Measurements from ENCODE around the gene RCCD1.

RCCD1 gene

DNA sequence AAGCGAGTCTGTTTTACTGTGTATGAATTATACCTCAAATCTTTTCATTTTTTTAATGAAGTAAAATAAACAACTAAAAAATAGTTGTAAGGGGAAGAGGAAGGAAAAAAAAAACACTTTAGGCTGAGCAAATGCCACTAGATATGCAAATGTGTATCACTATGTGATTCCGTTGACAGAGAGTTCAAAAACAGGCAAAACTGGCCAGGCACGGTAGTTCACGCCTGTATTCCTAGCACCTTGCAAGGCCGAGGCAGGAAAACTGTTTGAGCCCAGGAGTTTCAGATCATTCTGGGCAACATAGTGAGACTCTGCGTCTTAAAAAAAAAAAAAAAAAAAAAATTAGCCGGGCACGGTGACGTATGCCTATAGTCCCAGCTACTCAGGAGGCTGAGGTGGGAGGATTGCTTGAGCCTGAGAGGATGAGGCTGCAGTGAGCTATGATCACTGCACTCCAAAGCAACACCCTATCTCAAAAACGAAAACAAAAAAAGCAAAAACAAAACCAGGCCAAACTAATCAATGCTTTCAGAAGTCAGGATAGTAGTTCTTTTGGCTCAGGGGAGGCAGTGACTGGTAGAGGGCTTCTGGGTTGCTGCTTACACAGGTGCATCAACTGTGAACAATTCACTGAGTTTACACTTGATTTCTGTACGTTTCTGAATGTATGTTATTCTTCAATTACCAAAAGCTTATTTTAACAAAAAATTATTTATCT is 32.3 kb downstream of the RCCD1 start:
- no peak overlapping the region for H3K4me2 ChIP-seq (ENCODE audit: low read length, poor library complexity, severe bottlenecking)
- no peak overlapping the region for H3K4me3 ChIP-seq (ENCODE audit: insufficient read depth in 1 of 2, low read depth in 1 of 2, low read length in 2 of 2)
- H4K8ac ChIP-seq (ENCODE audit: low read length), result peak overlapping the region; percentile 32
- H3K18ac ChIP-seq (ENCODE audit: low read depth in 1 of 2, low read length in 2 of 2), result no peak overlapping the region
- no peak overlapping the region for H4K91ac ChIP-seq (ENCODE audit: low read length)
- no peak overlapping the region for H2AFZ ChIP-seq (ENCODE audit: low read depth, low read length)
- no peak for DNase-seq
- WGBS, result 93% methylated on average over 5 of the region's 11 CpGs
- no peaks in the 10 kb centered on the region for H3K36me3 ChIP-seq (ENCODE audit: control insufficient read depth in 1 of 2, insufficient read depth in 2 of 2, low read depth in 1 of 2, low read length in 2 of 2)
- no peak overlapping the region for H2AK5ac ChIP-seq (ENCODE audit: low read length, severe bottlenecking)
- H2BK5ac ChIP-seq (ENCODE audit: low read depth, low read length, poor library complexity, severe bottlenecking), result no peak overlapping the region
- H2BK15ac ChIP-seq (ENCODE audit: low read depth, poor library complexity, severe bottlenecking), result no peak overlapping the region
- H3K4me1 ChIP-seq (ENCODE audit: control insufficient read depth, insufficient read depth, low read depth, low read length), result peaks cover 6% of the 10 kb centered on the region
- H3K27ac ChIP-seq (ENCODE audit: low read length, poor library complexity, severe bottlenecking), result no peak overlapping the region
- H3K14ac ChIP-seq (ENCODE audit: low read length in 2 of 2), result no peak overlapping the region
- no peaks in the 10 kb centered on the region for H3K9me3 ChIP-seq (ENCODE audit: control insufficient read depth, low read length)
- no peak overlapping the region for H3K9ac ChIP-seq (ENCODE audit: low read length)
- H2BK120ac ChIP-seq (ENCODE audit: low read depth, low read length), result no peak overlapping the region
- no peak overlapping the region for H2BK12ac ChIP-seq (ENCODE audit: low read length in 2 of 2)
- peaks cover 12% of the 10 kb centered on the region for H3K79me1 ChIP-seq (replicated peaks; ENCODE audit: low read length, poor library complexity, severe bottlenecking)
- no peaks in the 10 kb centered on the region for H3K27me3 ChIP-seq (ENCODE audit: control insufficient read depth in 1 of 2, insufficient read depth in 1 of 2, low read length in 2 of 2)
- no peak overlapping the region for H3K23ac ChIP-seq (ENCODE audit: low read length in 2 of 2)
- no peak overlapping the region for H3K4ac ChIP-seq (ENCODE audit: low read depth in 1 of 2, low read length in 2 of 2)

DNA sequence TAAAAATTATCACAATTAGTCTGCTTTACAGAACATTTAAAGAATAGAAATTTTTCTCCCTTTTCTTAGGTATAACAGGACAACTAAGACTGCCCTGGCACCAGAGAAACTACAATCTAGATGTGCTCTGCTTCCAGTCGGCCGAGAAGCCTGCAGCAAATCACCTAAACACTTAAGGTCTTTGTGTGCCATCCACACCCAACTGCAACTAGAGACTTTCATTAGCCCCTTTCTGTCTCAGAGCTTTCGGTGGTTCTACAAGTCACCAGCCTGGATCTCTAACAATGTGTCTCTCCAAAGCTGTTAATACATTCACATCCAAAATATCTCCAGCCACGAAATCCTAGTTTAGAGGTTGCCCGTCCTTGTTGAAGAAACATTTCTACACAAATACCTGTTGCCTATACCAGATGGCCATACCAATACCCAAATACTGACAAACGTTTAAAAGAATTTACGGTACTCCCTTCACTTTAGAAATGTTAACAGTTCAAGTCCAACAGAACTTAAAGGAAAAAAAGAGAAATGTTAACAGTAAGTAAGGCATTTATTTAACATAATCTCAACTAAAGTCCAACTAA is 33.0 kb downstream of the RCCD1 start:
- Histone ChIP-seq H2BK5ac (ENCODE audit: low read depth, low read length, poor library complexity, severe bottlenecking) (no peak overlapping the region), H3K9me3 (ENCODE audit: control insufficient read depth, low read length) (no peaks in the 10 kb centered on the region), H4K91ac (ENCODE audit: low read length) (no peak overlapping the region), H3K4me2 (ENCODE audit: low read length, poor library complexity, severe bottlenecking) (no peak overlapping the region), H3K27me3 (ENCODE audit: control insufficient read depth in 1 of 2, insufficient read depth in 1 of 2, low read length in 2 of 2) (no peaks in the 10 kb centered on the region), H2AK5ac (ENCODE audit: low read length, severe bottlenecking) (no peak overlapping the region), H3K27ac (ENCODE audit: low read length, poor library complexity, severe bottlenecking) (no peak overlapping the region), H4K8ac (ENCODE audit: low read length) (peak overlapping the region; percentile 88), H3K4me3 (ENCODE audit: insufficient read depth in 1 of 2, low read depth in 1 of 2, low read length in 2 of 2) (no peak overlapping the region), H3K23ac (ENCODE audit: low read length in 2 of 2) (no peak overlapping the region), H3K18ac (ENCODE audit: low read depth in 1 of 2, low read length in 2 of 2) (no peak overlapping the region), H3K4me1 (ENCODE audit: control insufficient read depth, insufficient read depth, low read depth, low read length) (peaks cover 6% of the 10 kb centered on the region), H3K36me3 (ENCODE audit: control insufficient read depth in 1 of 2, insufficient read depth in 2 of 2, low read depth in 1 of 2, low read length in 2 of 2) (no peaks in the 10 kb centered on the region), H2AFZ (ENCODE audit: low read depth, low read length) (no peak overlapping the region), H3K4ac (ENCODE audit: low read depth in 1 of 2, low read length in 2 of 2) (no peak overlapping the region), H3K9ac (ENCODE audit: low read length) (peak overlapping the region; percentile 7), H3K79me1 (replicated peaks; ENCODE audit: low read length, poor library complexity, severe bottlenecking) (peaks cover 9% of the 10 kb centered on the region), H2BK15ac (ENCODE audit: low read depth, poor library complexity, severe bottlenecking) (no peak overlapping the region), H2BK120ac (ENCODE audit: low read depth, low read length) (peak overlapping the region; percentile 58), H2BK12ac (ENCODE audit: low read length in 2 of 2) (no peak overlapping the region), H3K14ac (ENCODE audit: low read length in 2 of 2) (no peak overlapping the region)
- 85% methylated on average over 5 of the region's 7 CpGs for WGBS
- no peak for DNase-seq

DNA sequence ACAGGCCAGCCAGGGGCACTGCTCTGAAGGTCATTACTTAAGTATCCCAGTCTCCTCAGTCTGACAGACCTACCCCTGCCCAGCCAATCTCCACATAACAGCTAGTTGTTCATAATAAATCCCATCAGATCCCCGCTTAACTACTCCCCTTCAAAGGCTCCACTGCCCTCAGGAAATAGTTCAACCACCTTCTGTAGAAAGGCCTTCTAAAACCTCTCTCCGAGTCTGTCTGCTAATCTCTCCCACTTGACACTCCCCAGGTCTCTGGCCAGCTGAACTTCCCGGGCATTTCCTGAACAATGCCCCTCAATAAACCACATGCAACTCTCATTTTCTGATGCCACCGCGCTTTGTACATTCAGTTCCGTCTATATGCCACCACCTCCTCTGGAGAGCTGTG is 33.6 kb downstream of the RCCD1 start:
- H2AK5ac ChIP-seq (ENCODE audit: low read length, severe bottlenecking), result no peak overlapping the region
- no peak overlapping the region for H2BK5ac ChIP-seq (ENCODE audit: low read depth, low read length, poor library complexity, severe bottlenecking)
- H2BK12ac ChIP-seq (ENCODE audit: low read length in 2 of 2), result no peak overlapping the region
- H3K4ac ChIP-seq (ENCODE audit: low read depth in 1 of 2, low read length in 2 of 2), result peak overlapping the region in 1 of 2 experiments; percentile 64
- H3K36me3 ChIP-seq (ENCODE audit: control insufficient read depth in 1 of 2, insufficient read depth in 2 of 2, low read depth in 1 of 2, low read length in 2 of 2), result no peaks in the 10 kb centered on the region
- no peak overlapping the region for H3K9ac ChIP-seq (ENCODE audit: low read length)
- H3K79me1 ChIP-seq (replicated peaks; ENCODE audit: low read length, poor library complexity, severe bottlenecking), result peaks cover 5% of the 10 kb centered on the region
- H3K18ac ChIP-seq (ENCODE audit: low read depth in 1 of 2, low read length in 2 of 2), result peak overlapping the region in 1 of 2 experiments; percentile 40
- no peak overlapping the region for H2BK15ac ChIP-seq (ENCODE audit: low read depth, poor library complexity, severe bottlenecking)
- H3K27ac ChIP-seq (ENCODE audit: low read length, poor library complexity, severe bottlenecking), result no peak overlapping the region
- H3K4me1 ChIP-seq (ENCODE audit: control insufficient read depth, insufficient read depth, low read depth, low read length), result peaks cover 5% of the 10 kb centered on the region
- peak; percentile 29 for DNase-seq
- peak overlapping the region; percentile 39 for H4K91ac ChIP-seq (ENCODE audit: low read length)
- H3K14ac ChIP-seq (ENCODE audit: low read length in 2 of 2), result no peak overlapping the region
- H3K4me2 ChIP-seq (ENCODE audit: low read length, poor library complexity, severe bottlenecking), result no peak overlapping the region
- peak overlapping the region; percentile 91 for H4K8ac ChIP-seq (ENCODE audit: low read length)
- peak overlapping the region; percentile 44 for H2BK120ac ChIP-seq (ENCODE audit: low read depth, low read length)
- H3K4me3 ChIP-seq (ENCODE audit: insufficient read depth in 1 of 2, low read depth in 1 of 2, low read length in 2 of 2), result no peak overlapping the region
- no peak overlapping the region for H3K23ac ChIP-seq (ENCODE audit: low read length in 2 of 2)
- H3K9me3 ChIP-seq (ENCODE audit: control insufficient read depth, low read length), result no peaks in the 10 kb centered on the region
- no peak overlapping the region for H2AFZ ChIP-seq (ENCODE audit: low read depth, low read length)
- 55% methylated on average over 6 of the region's 6 CpGs for WGBS
- H3K27me3 ChIP-seq (ENCODE audit: control insufficient read depth in 1 of 2, insufficient read depth in 1 of 2, low read length in 2 of 2), result no peaks in the 10 kb centered on the region

DNA sequence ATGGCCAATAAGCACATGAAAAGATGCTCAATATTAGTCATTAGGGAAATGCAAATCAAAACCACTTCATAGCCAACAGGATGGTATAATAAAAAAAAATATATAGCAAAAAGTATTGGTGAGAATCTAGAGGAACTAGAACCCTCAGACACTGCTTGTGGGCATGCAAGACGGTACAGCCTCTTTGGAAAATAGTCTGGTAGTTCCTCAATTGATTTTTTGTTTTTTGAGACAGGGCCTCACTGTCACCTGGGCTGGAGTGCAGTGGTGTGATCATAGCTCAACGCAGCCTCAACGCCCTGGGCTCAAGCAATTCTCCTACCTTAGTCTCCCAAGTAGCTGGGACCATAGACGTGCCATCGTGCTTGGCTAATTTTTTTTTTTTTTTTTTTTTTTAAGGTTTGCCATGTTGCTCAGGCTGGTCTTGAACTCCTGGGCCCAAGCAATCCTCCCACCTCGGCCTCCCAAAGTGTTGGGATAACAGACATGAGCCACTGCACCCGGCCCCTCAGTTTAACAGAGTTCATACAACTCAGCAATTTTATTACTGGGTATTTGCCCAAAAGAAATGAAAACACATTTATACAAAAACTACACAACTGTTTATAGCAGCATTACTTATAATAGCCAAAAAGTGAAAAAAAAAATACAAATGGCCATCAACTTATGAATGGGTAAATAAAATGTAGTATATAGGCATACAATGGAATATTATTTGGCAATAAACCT is 34.5 kb downstream of the RCCD1 start:
- no peak overlapping the region for H3K4me3 ChIP-seq (ENCODE audit: insufficient read depth in 1 of 2, low read depth in 1 of 2, low read length in 2 of 2)
- no peak overlapping the region for H2AFZ ChIP-seq (ENCODE audit: low read depth, low read length)
- peaks cover 2% of the 10 kb centered on the region for H3K79me1 ChIP-seq (replicated peaks; ENCODE audit: low read length, poor library complexity, severe bottlenecking)
- H2BK15ac ChIP-seq (ENCODE audit: low read depth, poor library complexity, severe bottlenecking), result no peak overlapping the region
- no peak overlapping the region for H2AK5ac ChIP-seq (ENCODE audit: low read length, severe bottlenecking)
- H4K91ac ChIP-seq (ENCODE audit: low read length), result no peak overlapping the region
- no peak overlapping the region for H2BK120ac ChIP-seq (ENCODE audit: low read depth, low read length)
- H3K18ac ChIP-seq (ENCODE audit: low read depth in 1 of 2, low read length in 2 of 2), result no peak overlapping the region
- peak overlapping the region; percentile 7 for H4K8ac ChIP-seq (ENCODE audit: low read length)
- H3K27me3 ChIP-seq (ENCODE audit: control insufficient read depth in 1 of 2, insufficient read depth in 1 of 2, low read length in 2 of 2), result no peaks in the 10 kb centered on the region
- no peak overlapping the region for H3K4ac ChIP-seq (ENCODE audit: low read depth in 1 of 2, low read length in 2 of 2)
- DNase-seq, result no peak
- no peak overlapping the region for H2BK5ac ChIP-seq (ENCODE audit: low read depth, low read length, poor library complexity, severe bottlenecking)
- H2BK12ac ChIP-seq (ENCODE audit: low read length in 2 of 2), result no peak overlapping the region
- H3K9ac ChIP-seq (ENCODE audit: low read length), result no peak overlapping the region
- no peak overlapping the region for H3K4me2 ChIP-seq (ENCODE audit: low read length, poor library complexity, severe bottlenecking)
- no peaks in the 10 kb centered on the region for H3K9me3 ChIP-seq (ENCODE audit: control insufficient read depth, low read length)
- no peak overlapping the region for H3K14ac ChIP-seq (ENCODE audit: low read length in 2 of 2)
- WGBS, result 99% methylated on average over 7 of the region's 7 CpGs
- no peak overlapping the region for H3K23ac ChIP-seq (ENCODE audit: low read length in 2 of 2)
- no peak overlapping the region for H3K27ac ChIP-seq (ENCODE audit: low read length, poor library complexity, severe bottlenecking)
- H3K36me3 ChIP-seq (ENCODE audit: control insufficient read depth in 1 of 2, insufficient read depth in 2 of 2, low read depth in 1 of 2, low read length in 2 of 2), result peaks cover 0 to 3% of the 10 kb centered on the region in 2 experiments
- peaks cover 2% of the 10 kb centered on the region for H3K4me1 ChIP-seq (ENCODE audit: control insufficient read depth, insufficient read depth, low read depth, low read length)

All from mesenchymal stem cell (in vitro differentiated cells and primary cell).